Fibroblast of mammary gland (primary cell): ENCODE results near the gene EYA2.
A peak's percentile ranks its signal among the peaks of the same experiment; 100 is the strongest.

Experiments used
- DNase-seq: peaks from one replicate; pipeline ENCODE4 v3.0.0-alpha.2; 2010; ENCODE audit warnings: low read depth
- H3K4me3 ChIP-seq: 2 replicates; pipeline ENCODE4 v1.5.1; 2011; ENCODE audit warnings: low read depth, mild to moderate bottlenecking, low read length, moderate library complexity; ENCODE audit not compliant: control insufficient read depth
- CTCF ChIP-seq: conservative IDR thresholded peaks from 2 replicates; pipeline ENCODE4 v1.5.1; 2011; ENCODE audit warnings: low read depth, low read length, inconsistent platforms; ENCODE audit not compliant: control insufficient read depth, insufficient read depth

Gene EYA2

GRCh38 chr20:46900826-46901225, 6.2 kb downstream of the EYA2 start:
- TF ChIP-seq CTCF: no peak
- DNase-seq: no peak
- H3K4me3 ChIP-seq: no peak overlapping the region

- H3K4me3 ChIP-seq: no peak overlapping the region
- DNase-seq: no peak
- no peak for TF ChIP-seq CTCF
Measured at GRCh38 chr20:46901638-46902037, 7.0 kb downstream of the EYA2 start.

GRCh38 chr20:46903256-46903655, 8.6 kb downstream of the EYA2 start:
- DNase-seq: no peak
- TF ChIP-seq CTCF: no peak
- no peak overlapping the region for H3K4me3 ChIP-seq

GRCh38 chr20:46903937-46904336, 9.3 kb downstream of the EYA2 start:
- no peak for TF ChIP-seq CTCF
- no peak overlapping the region for H3K4me3 ChIP-seq
- no peak for DNase-seq

- DNase-seq: peak; percentile 7
- no peak for TF ChIP-seq CTCF
- no peak overlapping the region for H3K4me3 ChIP-seq
Measured at GRCh38 chr20:46905364-46906125, 10.9 kb downstream of the EYA2 start.

GRCh38 chr20:46913329-46914044, 18.8 kb downstream of the EYA2 start:
- H3K4me3 ChIP-seq: no peak overlapping the region

More at GRCh38 chr20:46913329-46914044, 18.8 kb downstream of the EYA2 start:
- no peak for TF ChIP-seq CTCF
- no peak for DNase-seq
